KBM-7 (cell line): ENCODE measurements around the gene KIF17.

Experiments
- DNase-seq: peaks from one replicate; pipeline ENCODE4 v3.0.0-alpha.2; 2015
- in situ Hi-C: fragments of 300-500 bp; cut with MboI; formaldehyde crosslinking; loops from 2 replicates; pipeline ENCODE4 v1.14.3; 2020; ENCODE audit warnings: low sequenced_read_pairs, low pct_unique_long_range_greater_than_20kb, mixed read lengths

The KIF17 gene

DNA sequence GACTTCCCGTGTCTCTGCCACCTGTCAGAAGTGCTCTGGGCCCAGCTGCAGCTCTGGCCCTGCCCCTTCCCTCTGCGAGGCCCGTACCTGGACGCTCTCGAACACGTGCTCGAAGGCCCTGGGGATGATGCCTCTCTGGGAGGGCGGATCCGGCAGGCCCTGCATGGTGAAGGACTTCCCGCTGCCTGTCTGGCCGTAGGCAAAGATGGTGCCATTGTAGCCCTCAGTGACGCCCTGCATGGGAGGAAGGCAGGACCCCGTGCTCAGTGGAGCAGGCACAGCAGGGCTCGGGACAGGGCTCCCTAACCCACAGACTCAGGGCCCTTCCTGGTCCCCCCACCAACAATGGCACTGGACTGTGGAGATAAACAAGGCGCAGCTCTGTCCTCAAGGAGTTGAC, 2.4 kb downstream of the KIF17 start:
- DNase-seq, result no peak
- in situ Hi-C loops, result loop anchor here (25.0 kb wide), 1 partner anchor 472 kb away; the partner anchor contains the start of gene EIF4G3

DNA sequence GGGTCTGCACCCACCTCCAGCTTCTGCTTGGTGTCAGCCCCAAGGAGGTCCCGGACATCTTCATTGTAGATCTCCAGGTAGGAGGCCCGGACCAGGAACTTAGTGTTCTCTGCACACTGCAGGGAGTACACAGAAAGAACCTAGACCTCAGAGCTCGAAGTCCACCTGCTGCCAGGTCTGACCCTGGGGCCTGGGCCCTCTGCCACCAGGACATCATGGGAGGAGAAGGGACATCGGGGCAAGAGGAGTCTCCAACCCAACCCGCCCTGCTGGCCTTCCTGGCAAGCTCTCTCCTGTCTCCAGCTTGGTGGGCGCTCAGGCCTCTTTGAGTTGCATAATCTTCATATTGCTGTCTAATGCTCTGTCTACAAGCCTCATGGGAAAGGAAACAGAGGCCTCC, 4.4 kb downstream of the KIF17 start:
- DNase-seq, result no peak
- in situ Hi-C loops, result loop anchor here (25.0 kb wide), 1 partner anchor 474 kb away; the partner anchor contains the start of gene EIF4G3

DNA sequence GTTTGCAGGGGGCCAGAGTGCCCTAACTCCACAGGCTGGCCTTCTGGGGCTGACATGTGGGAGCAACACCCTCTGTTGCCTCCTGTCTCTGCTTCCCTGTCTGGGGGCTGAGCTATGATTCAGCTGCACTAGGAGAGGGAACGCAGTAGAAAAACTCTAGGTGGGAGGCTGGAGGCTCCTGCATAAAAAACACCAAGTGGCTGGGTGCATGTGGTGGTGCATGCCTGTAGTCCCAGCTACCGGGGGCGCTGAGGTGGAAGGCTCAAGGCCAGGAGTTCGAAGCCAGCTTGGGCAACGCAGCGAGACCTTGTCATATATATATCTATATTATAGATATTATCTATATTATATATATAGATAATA, 5.6 kb downstream of the KIF17 start:
- in situ Hi-C loops, result loop anchor here (25.0 kb wide), 1 partner anchor 475 kb away; the partner anchor contains the start of gene EIF4G3
- DNase-seq, result peak; percentile 44

DNA sequence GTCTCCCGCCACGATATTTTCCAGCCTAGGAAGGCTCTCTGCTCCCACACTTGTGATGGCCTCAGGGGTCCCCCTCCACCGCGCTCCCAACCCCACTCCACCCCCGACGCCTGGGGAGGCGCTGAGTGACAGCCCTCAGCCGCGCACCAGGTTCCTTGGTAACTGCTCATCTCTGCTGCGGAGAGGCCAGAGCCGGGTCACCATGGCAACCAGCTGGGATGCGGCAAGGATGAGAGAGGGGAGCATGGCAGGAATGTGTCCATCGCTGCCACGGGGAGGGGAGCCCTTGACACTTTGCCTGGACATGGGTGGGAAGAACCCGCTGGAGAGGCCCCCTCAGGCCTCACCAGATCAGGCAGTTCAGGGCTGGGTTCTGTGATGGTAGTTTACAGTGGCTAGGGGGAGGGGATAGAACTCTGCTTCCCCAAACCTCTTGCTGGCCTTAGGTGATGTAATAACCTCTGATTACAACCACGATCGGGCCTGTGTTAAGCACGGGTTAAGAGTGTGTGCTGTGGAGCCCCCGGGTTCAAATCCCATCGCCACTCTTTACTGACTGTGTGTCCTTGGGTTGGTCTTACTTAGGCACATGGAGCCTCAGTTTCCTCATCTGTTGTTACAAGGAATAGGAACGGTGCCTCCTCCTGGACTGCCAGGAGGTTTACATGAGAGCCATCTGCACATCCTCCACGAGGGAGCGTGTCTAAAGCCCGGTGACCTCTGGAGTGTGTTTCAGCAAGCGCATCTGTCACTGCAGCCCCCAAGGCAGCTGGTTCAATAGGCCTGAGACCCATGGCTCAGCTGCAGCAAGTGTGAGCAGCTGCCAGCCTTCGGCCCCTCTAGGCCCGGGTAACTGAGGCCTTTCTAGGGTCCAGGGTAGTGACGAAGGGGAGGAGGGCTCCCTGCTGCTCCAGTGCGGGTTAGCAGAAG, 6.3 kb downstream of the KIF17 start:
- in situ Hi-C loops, result loop anchor here (25.0 kb wide), 1 partner anchor 476 kb away; the partner anchor contains the start of gene EIF4G3
- DNase-seq, result peak; percentile 48

DNA sequence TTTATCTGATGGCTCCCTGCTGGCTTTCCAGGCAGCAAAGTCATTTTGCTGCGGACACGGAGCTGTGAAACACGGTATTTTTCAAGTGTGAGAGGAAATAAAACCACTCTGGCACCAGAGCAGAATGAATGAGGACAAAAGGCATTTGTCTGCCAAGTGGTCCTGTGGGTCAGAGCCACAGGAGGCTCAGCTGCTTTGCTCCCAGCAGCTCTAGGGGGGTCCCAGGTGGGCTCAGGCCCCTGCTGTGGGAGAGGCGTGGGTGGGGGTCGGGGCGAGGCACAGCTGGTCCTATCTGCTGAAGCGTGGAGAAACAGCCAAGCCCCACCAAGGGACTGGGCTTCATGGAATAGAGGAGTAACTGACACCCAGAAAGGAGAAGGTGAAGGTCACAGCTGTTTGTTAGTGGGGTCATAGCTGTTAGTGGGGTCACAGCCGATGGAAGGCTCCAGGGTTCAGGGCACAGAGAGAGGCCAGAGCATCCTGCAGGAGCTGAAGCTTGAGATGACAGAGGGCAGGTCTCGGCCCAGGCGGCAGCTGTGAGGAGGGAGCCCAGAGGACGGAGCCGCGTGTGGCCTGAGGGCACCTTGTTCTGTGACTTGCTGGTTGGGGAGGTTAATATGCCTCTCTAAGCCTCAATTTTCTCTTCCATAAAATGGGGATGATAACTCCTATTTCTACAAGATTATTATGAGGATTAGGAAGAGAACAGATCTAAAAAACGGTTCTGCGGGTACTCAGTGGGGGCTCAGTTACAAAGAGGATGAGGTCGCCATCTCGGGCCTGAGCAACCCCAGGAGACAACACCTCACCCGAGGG, 7.1 kb downstream of the KIF17 start:
- in situ Hi-C loops, result loop anchor here (25.0 kb wide), 1 partner anchor 477 kb away; the partner anchor contains the start of gene EIF4G3
- DNase-seq, result no peak

DNA sequence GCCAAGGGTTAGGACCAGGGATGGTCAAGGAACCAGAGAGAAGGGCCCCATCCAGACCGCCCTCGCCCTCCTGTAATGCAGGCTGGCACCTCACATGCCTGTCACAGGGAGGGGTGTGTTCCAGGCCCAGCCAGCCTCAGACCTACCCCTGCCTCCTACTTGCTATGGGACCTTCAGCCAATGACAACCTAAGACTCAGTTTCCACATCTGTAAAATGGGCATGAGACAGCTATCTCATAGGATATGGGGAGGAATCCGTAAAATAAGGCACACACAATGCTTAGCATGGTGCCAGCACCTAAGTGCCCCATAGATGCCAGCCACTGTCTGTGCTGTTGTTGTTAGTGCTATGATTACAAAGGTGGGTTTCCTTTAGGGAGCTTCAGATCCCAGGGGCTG, 7.9 kb downstream of the KIF17 start:
- no peak for DNase-seq
- in situ Hi-C loops, result loop anchor here (25.0 kb wide), 1 partner anchor 477 kb away; the partner anchor contains the start of gene EIF4G3

DNA sequence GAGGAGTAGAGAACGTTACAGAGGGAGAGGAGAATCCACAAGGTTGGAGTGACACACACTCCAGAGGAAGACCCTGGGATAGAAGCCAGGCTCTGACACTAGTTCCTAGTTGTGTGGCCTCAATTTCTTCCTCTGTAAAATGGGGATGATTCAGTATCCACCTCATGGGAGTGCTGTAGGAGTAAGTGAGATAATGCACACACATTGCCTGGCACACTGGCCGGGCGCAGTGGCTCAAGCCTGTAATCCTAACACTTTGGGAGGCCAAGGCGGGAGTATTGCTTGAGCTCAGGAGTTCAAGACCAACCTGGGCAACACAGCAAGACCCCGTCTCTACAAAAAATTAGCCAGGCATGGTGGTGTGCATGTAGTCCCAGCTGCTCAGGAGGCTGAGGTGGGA, 8.9 kb downstream of the KIF17 start:
- in situ Hi-C loops, result loop anchor here (25.0 kb wide), 1 partner anchor 478 kb away; the partner anchor contains the start of gene EIF4G3
- DNase-seq, result no peak

DNA sequence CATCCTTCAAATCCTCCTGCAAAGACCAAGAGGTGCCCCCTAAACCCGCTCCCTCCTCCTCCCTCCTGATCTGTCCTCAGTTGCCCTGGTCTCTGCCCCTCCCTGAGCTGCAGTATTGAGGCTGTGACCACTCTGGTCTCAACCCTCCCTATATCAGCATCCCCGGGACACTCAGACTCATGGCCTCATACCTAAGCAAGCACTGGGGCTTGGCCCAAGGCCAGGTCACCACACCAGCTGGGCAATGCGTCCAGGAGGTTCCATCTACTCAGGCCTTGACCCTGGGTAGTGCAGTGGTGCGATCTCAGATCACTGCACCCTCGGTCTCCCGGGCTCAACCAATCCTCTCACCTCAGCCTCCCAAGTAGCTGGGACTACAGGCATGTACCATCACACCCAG, 9.8 kb downstream of the KIF17 start:
- in situ Hi-C loops, result loop anchor here (25.0 kb wide), 1 partner anchor 479 kb away; the partner anchor contains the start of gene EIF4G3
- DNase-seq, result no peak

DNA sequence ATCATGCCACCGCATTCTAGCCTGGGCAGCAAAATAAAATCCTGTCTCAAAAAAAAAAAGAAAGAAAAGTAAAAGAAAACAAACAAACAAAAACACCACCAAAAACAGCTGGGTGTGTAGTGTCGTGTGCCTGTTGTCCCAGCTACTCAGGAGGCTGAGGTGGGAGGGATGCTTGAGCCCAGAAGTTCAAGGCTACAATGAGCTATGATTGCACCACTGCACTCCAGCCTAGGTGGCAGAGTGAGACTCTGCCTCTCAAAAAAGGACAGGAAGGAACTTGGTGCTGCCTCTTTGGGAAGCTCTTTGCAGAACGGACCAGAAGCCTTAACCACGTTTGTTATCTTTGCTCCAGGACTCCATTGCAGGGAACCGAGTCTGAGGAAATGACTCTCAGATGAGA, 11.0 kb downstream of the KIF17 start:
- in situ Hi-C loops, result loop anchor here (25.0 kb wide), 1 partner anchor 480 kb away; the partner anchor contains the start of gene EIF4G3
- no peak for DNase-seq

DNA sequence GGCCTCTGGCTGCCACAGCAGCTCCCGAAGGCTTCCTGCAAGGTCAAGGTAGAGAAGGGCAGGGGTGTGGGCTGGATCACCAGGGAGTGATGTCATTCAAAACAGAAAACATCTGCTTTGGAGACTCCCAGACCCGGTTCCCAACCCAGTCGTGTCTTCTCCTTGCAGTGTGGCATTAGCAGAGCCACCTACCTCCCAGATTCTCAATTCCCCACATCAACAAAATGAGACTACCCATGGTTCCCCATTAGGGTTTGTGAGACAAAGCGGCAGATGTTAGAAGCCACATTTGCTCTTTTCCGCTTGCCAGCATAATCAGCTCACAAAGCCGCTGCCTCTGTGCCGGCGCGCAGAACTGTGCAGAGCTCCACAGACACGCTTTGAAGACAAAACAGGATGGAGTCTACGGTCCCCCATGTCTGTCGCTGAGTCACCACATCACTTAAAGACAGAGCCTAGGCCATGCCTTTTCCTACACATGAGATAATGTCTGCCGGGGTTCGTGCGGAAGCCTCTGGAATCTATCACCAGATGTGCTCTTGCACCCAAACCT, 12.5 kb downstream of the KIF17 start:
- in situ Hi-C loops, result loop anchor here (25.0 kb wide), 1 partner anchor 482 kb away; the partner anchor contains the start of gene EIF4G3
- DNase-seq, result no peak

DNA sequence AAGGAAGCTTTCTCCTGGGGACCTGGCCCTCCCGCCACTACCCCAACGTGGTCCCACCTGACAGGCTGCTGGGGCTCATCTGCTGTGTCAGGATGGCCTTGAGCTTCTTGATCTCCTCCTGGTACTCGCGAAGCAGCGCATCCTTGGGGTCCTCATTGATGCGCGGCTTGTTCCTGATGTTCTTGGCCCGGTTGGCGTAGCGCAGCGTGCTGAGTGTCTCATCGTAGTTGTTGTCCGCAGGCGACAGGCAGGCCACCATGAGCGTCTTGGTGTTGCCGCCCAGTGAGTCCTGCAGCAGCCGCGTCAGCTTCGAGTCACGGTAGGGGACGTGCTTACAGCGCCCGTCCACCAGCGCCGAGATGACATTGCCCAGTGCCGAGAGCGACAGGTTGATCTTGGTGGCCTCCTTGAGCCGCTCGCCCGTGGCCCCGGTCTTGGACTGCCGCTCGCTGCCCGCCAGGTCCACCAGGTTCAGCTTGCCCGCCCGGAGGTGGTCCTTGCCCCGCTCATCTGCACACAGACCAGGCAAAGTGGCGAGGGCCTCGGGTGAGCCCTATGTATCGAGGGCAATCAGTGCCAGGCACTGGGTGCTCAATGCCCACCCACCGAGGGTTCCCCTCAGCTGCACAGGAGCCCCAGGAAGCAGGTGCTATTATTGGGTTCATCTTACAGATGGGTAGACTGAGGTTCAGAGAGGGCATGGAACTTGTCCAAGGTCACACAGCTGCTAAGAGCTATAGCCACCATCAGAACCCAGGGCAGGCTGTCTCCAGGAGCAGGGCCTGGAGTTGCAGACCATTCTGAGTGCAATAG, 13.2 kb downstream of the KIF17 start:
- in situ Hi-C loops, result loop anchor here (25.0 kb wide), 1 partner anchor 483 kb away; the partner anchor contains the start of gene EIF4G3
- DNase-seq, result no peak

DNA sequence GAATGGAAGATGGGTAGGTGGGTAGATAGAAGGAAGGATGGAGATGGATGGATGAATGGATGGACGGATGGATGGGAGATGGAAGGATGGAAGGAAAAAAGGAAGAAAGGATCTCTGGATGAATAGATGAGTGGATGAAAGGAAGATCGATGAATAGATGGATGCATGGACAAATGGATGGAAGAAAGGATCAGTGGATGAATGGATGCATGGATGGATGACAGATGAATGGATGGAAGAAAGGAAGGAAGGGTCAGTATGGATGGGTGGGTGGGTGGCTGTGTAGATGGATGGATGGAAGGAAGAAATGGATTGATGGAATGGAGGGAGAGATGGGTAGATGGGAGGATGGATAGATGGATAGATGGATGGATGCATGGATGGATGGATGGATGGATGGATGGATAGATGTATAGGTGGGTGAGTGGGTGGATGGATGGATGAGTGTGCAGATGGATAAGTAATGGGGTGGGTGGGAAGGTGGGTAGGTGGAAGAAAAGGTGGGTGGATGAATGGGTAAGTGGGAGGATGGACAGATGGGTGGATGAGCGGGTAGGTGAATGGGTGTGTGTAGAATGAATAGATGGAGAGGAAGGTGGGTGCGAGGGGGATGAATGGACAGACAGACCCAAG, 14.6 kb downstream of the KIF17 start:
- in situ Hi-C loops, result loop anchor here (25.0 kb wide), 1 partner anchor 484 kb away; the partner anchor contains the start of gene EIF4G3
- DNase-seq, result no peak

DNA sequence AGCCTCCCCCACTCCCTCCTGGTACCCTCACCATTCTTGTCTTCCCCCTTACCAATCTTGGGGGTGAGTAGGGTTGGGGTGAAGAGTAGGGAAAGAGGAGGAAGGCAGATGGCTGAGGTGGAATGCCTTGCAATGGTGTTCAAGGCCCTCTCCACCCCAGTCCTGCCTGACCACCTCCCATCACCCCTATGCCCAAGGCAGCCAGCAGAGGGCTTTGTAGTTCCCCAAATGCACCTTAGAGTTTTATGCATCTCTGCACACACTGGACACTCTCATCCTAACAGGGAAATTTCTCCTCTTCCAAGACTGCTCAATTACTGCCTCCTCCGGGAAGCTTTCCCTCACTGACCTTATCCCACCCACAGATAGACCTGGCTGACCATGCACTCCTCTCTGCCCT, 15.4 kb downstream of the KIF17 start:
- in situ Hi-C loops, result loop anchor here (25.0 kb wide), 1 partner anchor 485 kb away; the partner anchor contains the start of gene EIF4G3

DNA sequence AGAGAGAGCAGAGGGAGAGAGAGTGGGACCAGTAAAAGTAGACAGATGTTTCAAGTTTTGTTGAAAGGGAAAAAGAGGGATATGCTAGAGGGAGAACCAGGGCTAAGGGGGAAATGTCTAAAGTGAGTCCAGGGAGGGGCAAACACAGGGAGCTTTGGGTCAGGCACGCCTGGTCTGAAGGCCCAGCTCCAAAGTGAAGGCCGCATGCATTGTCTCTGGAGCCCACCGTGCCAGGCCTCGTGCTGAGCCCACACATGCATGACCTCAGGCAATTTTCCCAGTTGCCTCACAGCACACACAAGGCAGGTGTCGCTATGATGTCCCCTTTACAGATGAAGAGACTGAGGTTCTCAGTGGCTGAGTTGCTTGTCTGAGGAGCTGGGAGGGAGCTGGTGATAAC, 16.0 kb downstream of the KIF17 start:
- no peak for DNase-seq
- in situ Hi-C loops, result loop anchor here (25.0 kb wide), 1 partner anchor 485 kb away; the partner anchor contains the start of gene EIF4G3

More for the DNA sequence above, 15.4 kb downstream of the KIF17 start:
- DNase-seq, result peak; percentile 35

DNA sequence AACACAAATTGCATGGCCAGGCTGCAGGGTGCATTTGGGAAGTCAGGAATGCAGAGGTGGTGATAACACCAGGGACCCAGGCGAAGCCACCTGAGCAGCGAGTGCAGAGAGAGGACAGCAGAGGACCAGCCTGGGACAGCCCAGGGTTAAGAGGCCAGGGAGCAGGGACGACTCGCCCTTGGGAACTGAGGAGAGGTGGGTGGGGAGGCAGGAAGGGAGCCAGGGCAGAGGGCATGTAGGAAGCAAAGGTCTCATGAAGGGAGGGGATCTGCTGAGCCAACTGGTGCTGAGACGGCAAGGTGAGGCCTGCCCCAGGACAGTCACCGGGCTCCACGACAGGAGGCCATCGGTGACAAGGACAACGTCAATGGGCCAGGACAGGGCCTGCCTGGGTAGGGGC, 16.4 kb downstream of the KIF17 start:
- no peak for DNase-seq
- in situ Hi-C loops, result loop anchor here (25.0 kb wide), 1 partner anchor 486 kb away; the partner anchor contains the start of gene EIF4G3

DNA sequence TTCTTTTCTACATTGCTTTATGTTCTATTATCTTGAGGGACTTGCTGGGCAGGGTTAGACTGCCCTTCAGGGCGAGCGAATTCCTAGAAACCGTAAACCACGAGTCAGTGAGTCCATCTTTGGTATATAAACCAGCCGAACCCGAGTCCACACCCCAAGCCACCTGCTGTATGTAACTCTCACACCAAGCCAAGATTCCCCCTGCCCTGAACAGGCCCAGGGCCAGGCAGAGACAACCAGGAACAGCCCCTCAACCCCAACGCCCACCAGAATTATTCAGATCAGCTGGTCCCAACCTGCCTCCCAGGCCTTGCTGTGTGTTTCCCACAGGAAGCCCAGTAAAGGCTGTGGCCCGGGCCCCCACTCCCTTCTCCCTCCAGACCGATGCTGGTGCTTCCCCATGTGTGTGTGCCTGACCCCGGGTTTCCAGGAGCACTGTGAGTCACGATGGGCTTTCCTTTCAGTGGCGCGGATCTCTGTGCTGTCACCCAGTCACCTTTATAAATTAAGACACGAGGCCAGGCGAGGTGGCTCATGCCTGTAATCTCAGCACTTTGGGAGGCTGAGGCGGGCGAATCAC, 17.1 kb downstream of the KIF17 start:
- in situ Hi-C loops, result loop anchor here (25.0 kb wide), 1 partner anchor 487 kb away; the partner anchor contains the start of gene EIF4G3
- no peak for DNase-seq

DNA sequence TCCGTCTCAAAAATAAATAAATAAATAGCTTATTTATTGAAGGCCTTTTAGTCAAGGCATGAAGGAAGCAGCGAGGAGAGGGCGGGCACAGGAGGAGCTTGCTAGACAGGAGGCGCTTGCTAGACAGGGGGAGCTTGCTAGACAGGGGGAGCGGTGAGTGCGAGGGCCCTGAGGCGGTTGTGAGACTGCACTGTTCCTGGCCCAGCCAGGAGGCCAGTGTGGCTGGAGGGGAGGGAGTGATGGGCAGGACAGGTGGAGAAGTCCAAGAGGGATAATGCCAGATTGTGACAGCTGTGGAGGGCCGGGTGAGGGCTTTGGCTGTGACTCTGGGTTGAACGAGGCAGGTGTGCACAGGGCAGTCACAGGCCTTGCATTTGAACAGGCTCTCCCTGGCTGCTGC, 18.2 kb downstream of the KIF17 start:
- DNase-seq, result no peak
- in situ Hi-C loops, result no loop called here
